GM18868 (cell line): ENCODE results near the gene KLHL22.
A peak's percentile ranks its signal among the peaks of the same experiment; 100 is the strongest.
"Not testable (repeated sequence)": the region's sequence is repeated elsewhere in the genome, so short reads cannot be mapped to it uniquely, and the experiment has no call there.

Experiments used
- ATAC-seq: cut with Tn5 transposase; IDR thresholded peaks from one replicate; pipeline ENCODE4 v1.9.1; 2021; ENCODE audit warnings: mild to moderate bottlenecking, moderate library complexity; ENCODE audit not compliant: unreplicated experiment

KLHL22 gene

DNA sequence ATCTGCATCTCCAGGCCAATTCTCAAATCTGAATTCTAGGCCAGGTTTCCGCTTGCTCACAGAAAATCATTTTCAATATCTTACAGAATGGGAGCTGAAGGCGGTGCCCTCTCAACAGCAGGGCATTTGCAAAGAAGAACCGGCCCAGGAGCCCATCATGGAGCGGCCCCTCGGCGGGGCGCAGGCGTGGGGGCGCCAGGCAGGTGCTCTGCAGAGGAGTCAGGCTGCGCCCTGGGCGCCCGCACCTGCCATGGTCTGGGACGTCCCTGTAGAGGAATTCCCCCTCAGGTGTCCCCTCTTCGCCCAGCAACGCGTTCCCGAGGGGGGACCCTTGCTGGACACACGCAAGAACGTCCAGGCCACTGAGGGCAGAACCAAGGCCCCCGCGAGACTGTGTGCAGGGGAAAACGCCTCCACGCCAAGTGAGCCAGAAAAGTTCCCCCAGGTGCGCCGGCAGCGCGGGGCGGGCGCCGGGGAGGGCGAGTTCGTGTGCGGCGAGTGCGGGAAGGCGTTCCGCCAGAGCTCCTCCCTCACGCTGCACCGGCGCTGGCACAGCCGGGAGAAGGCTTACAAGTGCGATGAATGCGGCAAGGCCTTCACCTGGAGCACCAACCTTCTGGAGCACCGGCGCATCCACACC is 90.2 kb downstream of the KLHL22 start:
- no peak for ATAC-seq

DNA sequence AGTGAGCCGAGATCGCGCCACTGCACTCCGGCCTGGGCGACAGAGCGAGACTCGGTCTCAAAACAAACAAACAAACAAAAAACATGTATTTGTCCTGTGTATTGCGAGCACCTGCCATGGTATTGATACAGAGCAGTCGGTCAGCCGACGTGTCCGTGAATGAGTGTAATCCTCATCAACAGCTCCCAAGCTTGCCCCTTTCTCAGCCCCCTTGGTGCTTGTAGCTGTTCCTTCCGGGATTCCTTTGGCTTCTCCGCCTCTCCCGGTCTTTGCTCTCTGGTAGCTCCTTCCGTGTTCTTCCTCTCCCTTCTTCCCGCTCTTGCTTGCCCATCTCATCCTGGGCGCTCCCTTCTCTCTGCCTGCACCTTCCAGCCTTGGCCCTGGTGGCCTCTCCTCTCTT is 90.7 kb downstream of the KLHL22 start:
- ATAC-seq, result no peak

DNA sequence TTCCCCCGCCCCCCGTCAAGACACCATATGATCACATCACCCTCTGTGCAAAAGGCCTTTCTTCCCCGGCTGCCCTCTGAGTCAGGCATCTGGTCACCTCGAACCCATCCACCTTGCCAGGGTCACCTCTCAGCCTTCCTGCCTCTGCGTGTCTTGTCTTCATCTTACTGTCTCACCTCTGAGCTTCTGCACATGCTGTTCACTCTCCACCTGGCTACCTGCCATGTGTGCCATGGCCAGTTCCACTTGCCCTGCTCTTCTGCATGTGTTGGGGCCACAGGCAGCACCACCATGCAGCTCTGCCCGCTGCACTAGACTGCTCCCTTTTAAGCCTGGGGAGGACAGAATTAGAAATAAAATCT is 91.8 kb downstream of the KLHL22 start:
- ATAC-seq, result no peak

GRCh38 chr22:20402960-20403778 is 92.4 kb downstream of the KLHL22 start:
- ATAC-seq, result no peak

- no peak for ATAC-seq
Measured at GRCh38 chr22:20401376-20402014, 94.1 kb downstream of the KLHL22 start.

DNA sequence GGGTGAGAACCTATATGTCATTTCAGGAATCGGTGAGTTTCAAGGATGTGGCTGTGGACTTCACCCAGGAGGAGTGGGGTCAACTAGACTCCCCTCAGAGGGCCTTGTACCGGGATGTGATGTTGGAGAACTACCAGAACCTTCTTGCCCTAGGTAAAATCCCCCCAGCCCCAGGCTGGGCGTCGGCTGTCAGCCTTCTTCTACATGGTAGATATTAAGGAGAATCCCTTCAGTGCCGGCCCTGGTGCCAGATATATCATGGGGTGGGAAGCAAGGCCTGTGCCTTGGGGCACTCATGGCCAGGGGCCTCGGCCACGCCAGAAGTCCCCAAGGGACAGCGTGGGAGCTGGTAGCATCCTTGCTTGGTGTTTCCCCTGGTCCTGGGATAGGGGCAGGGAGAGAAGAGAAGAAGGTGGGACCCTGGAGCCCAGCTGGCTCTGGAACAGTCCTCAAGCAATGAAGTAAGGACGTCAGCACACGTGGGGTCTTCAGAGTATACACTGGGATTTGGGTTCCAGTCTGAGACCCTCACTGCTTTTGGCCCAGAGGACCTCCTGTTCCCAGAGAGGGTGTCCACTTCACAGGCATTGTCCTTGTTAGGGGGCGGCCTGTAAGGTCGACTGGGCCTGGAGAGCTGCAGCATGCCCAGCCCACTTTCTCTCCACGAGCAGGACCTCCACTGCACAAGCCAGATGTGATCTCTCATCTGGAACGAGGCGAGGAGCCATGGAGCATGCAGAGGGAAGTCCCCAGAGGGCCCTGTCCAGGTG is 94.8 kb downstream of the KLHL22 start:
- ATAC-seq, result no peak

GRCh38 chr22:20399866-20400605 is 95.6 kb downstream of the KLHL22 start:
- no peak for ATAC-seq

GRCh38 chr22:20398420-20398819 is 97.2 kb downstream of the KLHL22 start:
- no peak for ATAC-seq

- no peak for ATAC-seq
Measured at GRCh38 chr22:20397498-20397897, 98.1 kb downstream of the KLHL22 start.

- ATAC-seq, result no peak
Measured at GRCh38 chr22:20396639-20397038, 99.0 kb downstream of the KLHL22 start.

GRCh38 chr22:20395907-20396287 is 99.7 kb downstream of the KLHL22 start:
- ATAC-seq, result no peak

DNA sequence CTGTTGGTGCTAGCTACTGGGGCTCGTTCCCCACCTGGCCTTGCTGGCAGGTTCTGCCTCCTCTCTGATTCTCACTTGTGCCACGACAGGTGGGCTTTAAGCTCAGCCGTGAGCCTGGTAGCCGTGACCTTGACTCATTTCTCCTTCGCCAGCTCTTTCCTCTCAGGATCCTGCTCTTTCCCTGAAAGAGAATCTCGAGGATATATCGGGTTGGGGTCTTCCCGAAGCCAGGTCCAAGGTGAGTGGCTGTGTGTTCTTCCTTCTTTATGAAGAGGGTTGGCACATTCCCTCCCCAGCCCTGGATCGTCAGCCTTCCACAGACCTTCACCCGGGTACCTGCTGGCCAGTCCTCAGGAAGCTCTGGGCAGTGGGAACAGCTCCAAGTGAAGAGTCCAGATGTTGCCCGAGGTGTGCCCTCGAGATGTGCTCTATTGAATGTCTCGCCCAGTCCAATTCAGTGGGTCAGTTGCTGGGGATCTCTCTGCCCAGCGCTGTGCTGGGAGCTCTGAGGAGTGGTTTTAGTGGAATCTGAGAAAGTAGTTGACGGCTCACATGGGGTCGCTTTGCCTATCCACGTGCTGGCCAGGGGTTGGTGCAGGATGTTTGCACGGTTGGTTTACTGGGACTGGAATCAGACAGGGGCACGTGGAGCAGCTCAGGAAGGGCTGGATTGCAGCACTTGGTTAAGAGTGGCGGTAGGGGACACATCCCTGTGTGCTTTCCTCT is 100.3 kb downstream of the KLHL22 start:
- no peak for ATAC-seq

DNA sequence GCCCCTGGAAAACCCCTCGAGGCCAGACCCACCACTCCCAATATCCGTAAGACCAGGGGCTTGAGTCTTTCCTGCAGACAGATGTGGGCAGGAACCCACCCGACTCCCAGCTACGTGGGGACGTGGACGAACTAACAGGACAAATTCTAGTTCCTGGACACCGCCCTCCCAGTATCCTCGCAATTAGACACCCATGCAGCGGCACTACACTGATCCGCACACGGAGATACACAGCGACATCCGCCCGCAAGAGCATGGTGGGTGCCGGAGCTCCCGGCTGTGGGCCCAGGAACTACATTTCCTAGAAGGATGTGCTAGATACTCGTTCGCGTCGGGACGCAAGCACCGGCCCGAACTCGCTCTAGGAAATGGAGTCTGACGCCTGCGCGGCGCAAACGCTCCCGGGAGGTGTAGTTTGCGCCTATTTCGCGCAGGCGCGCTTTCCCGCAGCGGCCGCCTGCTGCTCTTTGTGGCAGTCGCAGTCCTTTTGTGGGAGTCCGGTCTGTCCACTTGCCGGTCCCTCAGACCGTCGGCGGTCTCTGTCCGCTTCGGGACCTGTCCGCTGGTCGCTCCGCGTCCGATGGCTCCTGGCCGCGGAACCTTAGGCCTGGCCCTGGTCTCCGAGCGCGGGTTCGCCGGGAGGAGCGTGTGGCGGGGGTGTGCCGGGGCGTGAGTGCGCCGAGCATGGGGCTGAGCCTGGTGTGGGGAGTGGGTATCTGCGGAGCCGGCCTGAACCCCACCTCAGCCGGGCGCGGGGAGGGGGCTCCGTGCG is 101.7 kb downstream of the KLHL22 start, which contains the start of gene ZNF74:
Gene ZNF74 (plus strand): TSS at position 447 of the 772 bp plus-strand sequence. CDS start 478 bp downstream, outside the sequence.
- peak; percentile 85 for ATAC-seq

GRCh38 chr22:20392983-20393704 is 102.5 kb downstream of the KLHL22 start:
- no peak for ATAC-seq

GRCh38 chr22:20392365-20392881 is 103.2 kb downstream of the KLHL22 start:
- not testable (repeated sequence) for ATAC-seq
